DMS53 treated with DMSO at 0.1 percent for 48 hours (cell line): ENCODE measurements around the gene NSDHL.

Source experiments
- DNase-seq: peaks from one replicate; lab custom pipeline; 2025; ENCODE audit not compliant: unreplicated experiment; lab: John Stamatoyannopoulos, UW

NSDHL gene

DNA sequence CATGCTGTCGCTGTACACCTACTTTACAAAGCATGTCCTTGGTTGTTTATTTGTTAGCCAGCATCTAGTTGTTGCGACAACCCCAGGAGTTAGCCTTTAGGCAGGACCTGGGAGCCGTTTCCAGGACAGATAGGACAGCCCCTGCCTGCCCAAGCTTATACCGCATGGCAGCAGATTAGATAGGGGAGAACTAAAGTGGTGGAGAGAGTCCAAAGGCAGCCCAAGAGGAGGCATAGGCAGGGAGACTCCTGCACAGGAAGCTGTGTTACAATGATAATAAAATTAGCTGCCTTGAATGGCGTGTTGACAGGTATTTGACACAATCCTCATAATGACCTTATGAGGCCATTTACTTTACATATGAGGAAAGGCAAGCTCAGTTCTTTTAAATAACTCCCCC is 13.0 kb downstream of the NSDHL start:
- no peak for DNase-seq

DNA sequence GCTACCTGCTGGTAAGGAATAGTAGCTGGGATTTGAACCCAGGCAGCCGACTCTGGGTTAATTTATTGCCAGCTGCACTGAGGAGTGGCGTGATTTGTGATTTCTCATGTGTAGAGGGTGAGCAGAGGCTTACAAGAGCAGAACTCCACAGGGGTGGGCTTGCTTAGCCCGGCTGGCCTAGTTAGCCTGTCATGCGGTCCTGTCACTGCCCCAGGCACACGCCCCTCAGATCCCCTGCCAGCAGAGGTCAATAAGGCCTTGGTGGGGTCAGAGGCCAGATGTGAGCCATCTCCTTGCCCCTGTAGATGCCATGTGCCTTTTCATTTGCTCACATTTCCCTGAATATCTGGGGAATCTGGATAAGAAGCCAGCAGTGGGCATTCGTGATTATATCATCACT is 13.4 kb downstream of the NSDHL start:
- DNase-seq: no peak

DNA sequence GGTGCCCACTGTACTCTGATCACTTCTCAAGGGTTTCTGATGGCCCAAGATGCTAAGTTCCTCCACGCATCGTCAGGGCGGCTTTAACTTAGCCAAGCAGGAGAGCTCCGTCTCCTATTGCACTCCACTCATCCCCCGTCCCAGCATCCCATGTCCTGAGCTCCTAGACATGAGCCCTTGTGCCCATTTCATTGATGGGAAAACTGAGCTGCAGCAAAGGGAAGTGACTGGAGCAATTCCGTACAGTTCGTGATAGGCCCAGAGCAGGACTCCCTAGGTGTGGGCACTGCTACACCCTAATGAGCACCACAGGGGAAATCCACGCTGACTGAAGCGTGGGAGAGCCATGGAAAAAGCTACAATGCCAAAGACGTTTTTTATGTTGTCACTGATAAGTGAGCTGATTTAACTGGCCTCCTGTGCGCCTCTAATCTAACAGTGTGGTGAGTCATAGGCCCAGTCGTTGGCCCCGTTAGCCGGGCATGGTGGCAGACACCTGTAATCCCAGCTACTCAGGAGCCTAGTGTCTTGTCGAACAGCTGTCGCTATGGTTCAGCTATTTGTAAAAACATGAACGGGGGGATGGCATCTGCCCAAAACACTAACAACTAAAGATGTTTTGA is 14.9 kb downstream of the NSDHL start:
- no peak for DNase-seq

DNA sequence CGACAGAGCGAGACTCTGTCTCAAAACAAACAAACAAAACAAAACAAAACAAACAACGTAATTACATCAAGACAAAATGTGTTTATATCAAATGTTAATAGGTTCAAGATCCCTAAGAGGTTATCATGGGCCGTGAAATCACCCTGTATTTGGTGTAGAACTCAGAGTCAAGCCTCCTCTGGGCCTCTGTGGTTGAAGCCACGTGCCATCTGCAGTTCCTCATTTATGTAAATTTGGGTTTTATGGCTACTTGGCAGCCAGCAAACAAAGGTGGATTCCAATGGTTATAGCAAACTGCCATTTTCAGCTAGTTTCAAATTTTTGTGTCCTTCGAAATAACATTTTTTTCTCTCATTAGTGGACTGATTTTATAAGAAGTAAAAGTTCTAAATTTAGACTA is 16.4 kb downstream of the NSDHL start:
- DNase-seq: no peak

DNA sequence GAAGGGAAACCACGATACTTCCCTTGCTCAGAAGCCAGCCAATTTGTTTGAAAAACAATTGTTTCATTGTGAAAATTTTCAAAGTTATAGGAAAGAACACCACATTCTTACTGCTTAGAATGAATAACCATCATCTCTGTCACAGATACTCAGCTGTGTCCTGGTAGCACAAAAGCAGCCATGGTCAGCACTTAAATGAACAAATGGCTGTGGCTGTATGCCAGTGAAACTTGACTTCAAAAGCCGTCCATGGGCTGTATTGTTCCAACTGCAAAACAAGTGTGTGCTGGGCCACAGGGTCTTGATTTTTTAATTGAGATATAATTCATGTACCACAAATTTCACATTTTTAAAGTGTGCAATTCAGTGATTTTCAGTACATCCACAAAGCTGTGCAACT is 19.6 kb downstream of the NSDHL start:
- DNase-seq: no peak

DNA sequence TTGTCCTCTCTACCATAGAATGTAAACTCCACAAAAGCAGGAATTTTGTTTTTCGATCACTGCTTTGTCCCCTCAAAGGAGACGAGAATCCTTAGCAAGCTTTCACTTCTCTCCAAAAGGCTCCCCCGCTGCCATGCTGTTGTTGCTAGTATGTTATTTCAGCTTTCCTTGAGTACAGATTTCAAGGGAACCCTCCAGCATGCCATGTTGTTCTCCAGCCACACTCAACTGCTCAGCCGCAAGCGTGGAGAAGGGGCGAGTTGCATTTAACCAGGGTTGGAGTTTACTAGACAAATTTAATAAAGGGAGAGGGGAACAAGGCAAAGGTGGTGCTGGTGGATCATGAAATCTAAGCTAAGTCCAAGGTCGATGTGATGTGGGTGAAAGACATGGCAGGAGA is 23.1 kb downstream of the NSDHL start:
- no peak for DNase-seq

DNA sequence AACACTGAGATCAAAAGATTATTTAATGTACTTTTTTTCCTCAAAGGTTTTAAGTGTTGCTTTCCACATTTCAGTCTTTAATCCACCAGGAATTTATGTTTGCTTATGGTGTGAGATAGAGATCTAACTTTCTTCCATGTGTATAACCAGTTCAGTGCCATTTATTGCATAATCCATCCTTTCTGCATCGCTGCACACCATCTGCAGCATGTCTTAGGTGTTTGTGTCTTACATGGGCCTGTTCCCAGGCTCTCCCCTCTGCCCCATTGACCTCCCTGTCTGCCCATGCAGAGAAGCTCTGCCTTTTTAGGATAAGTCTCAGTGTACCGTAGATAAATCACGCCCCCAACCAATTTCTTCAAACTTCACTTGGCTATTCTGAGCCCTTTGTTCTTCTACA is 30.3 kb downstream of the NSDHL start:
- peak; percentile 13 for DNase-seq

DNA sequence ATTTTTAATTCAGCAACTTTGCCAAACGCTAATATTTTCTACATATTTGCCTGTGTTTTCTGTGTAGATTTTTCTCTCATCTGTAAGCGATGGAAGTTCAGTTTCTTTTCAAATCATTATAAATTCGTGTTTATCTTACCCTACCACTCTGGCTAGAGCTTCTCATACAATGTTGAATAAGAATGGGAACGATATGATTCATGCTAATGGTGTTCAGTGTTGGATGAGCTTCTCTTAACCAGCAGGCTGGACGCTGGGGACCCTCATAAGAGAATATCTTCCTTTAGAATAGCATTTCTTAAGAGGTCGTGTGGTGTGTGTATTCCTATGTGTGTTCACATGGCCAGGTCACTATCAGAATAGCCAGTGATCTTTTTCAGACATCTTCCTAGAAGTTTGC is 31.0 kb downstream of the NSDHL start:
- DNase-seq: no peak

DNA sequence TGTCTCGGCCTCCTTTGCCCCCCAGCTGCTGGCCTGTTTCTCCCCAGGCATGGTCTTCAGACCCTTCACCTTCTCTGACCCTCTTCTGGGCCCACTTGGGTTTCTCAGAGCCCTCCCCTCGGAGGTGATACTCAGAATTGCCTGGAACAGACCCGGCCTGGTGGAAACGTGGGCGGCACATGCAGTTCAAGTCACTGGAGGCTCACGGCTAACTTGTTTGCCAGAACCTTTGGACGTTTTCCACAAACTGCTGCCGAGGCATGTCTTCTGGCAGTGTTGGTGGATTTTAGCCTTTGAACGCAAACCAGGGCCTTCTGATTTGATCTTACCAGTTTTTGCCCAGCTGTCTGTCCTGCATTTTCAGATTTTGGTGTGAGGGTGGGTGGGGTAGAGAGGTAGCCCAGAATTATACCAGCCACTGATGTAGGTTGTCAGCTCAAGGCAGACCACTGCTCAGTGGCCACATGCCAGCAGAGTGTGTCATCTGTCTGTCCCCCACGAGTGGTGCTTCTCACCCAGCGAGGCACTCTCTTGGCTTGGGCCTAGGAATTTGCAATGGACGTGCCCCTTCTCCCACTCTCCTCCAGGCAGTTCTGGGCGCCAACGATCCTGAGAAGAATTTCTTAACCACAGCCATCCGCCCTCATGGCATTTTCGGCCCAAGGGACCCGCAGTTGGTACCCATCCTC is 34.5 kb downstream of the NSDHL start:
- no peak for DNase-seq

DNA sequence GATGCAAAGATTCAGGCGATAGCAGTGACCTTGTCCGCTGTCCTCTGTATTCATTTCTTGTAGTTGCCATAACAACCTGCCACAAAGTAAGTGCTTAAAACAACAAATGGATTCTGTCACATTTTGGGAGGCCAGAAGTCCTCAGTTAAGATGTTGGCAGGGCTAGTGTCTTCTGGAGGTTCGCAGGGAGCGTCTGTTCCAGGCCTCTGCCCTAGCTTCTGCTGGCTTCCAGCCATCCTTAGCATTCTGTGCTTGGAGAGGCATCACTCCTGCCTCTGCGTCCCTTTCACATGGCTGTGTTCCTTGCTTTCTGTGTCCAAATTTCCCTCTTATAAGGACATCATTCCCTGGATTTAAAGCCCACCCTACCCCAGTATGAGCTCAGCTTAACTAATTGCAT is 35.5 kb downstream of the NSDHL start:
- DNase-seq: no peak

DNA sequence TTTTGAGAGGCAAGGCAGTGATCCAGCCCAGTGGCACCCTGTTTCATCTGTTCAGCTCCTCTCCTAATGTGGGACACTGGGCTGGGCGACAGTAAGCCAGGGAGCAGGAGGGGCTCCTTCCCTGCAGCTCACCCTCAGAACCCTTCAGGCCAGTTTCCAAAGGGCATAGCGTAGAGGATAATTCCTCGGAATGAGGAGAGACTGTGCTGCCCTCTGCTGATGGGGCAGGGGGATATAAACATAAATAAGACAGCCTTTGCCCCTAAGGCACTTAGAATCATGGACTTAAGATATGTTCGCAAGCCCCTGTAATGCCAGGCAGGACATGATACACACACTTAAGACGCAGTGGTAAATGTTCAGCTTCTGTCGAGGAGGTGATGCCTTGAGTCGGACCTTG is 39.1 kb downstream of the NSDHL start:
- DNase-seq: no peak

DNA sequence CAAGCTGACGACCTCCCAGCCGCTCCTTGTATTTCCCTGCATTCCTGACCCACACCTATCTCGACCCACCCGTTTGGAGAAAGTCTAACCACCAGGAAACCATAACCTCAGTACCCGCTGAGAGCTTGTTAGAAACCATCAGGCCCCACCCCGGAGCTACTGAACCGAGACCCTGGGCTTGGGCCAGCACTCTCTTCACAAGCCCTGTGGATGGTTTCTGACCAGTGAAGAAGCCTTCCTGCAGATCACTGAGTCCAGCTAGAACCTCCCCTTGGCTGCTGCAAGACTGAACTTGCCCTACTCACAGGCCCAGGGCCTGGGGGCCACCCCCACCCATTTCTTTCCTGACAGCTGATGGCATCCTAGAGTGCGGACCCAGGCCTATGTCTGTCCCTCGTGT is 40.4 kb downstream of the NSDHL start:
- no peak for DNase-seq

DNA sequence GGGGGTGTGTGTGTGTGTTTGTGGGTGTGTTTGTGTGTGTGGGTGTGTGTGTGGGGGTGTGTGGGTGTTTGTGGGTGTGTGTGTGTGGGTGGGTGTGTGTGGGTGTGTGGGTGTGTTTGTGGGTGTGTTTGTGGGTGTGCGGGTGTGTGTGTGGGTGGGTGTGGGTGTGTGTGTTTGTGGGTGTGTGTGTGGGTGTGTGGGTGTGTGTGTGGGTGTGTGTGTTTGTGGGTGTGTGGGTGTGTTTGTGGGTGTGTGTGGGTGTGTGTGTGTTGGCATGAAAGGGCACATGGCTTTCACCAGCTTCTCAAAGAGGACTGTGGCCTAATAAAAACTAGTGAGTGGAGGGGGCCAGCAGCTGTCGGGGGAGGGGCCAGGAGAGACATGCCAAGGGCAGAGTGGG is 41.7 kb downstream of the NSDHL start:
- DNase-seq: no peak

DNA sequence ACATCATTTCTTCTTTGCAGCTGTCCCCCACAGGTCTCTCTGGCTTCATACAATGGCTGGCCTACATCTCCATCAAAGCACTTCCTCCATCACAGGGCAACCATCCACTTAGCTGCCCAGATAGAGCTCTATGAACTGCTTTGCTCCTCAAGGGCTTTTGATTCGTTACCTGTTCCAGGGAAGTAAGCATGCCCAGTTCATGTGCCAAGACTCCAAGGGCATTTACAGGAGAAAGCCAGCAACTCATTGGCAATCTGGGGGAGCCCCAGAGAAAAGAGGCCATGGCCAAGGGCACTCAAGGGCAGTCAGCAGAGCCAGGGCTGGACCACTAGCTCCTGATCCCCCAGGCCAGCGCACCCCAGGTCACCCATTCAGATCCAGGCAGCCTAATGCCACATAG is 42.5 kb downstream of the NSDHL start:
- no peak for DNase-seq

DNA sequence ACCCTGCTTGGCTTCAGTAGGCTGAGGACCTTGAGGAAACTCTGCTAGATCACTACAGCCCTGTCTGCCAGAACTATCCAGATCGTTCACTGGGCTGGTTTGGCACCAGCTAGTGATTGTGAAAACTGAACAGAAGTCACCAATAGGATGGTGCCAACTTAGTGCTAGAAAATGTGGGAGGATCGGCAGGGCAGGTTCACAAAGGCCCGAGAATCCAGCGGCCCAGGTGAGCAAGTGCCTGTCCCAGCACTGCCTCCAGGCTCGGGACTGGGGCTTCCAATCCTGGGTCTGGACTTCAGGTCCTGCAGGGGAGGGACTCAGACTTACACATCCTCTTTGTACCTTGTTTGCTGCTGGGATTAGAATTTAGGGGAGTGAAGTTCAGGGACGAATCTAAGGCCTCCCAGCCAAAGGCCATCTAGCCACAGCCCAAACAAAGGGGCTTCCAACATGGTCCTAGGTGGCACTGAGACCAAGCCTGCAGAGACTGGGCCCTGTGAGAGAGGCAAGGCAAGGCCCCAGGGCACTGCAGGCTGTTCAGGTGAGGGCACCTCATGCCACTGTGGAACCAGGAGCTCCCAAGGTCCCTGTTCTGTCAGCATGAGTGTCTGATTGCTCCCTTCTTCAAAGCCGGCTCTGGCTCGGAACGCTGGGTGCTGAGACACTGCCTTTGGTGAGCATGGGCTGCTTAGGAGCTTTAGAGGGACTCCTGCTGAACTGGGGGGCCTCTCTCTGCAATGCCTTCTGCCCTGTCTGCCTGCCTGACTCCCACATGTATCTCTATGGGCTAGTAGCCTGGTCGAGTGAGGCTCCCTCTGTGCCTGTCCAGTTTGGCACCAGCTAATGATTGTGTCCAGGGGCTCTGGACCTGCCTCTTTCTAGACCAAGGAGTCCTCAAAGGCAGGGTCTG is 46.3 kb downstream of the NSDHL start:
- no peak for DNase-seq

DNA sequence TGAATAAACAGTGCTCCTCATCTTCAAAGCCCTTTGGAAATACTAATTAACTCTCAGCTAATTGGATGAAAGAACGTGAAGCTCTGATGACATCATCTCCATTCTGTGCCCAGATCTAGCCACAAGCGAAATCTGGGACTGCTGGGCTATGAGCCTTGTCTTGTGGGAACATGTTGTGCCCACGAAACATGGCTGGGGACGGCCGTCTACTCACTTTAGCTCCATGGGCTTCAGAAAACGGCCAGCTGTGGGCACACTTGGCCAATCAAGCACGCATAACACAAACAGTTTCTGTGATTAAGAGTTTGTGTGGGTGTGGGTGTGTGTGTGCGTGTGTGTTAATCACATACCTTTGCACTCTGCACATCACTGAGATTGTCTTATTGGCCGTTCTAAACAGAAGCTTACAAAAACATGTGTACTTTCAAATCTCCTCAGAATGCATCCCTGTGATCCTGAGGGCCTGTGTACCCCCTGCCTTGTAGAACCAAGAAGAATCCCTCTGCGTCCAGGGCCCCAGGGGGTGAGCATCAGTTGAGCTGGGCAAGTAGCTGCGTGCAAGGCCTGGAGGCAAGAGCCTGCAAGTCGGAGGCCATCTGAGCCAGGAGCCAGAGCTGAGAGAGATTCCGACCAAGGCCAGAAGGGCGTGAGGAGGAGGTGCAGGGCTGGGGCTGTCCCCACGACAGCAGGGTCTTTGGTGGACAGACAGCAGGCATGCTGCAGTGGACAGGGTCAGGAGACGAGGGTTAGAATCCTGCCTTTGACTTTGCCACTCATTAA is 48.3 kb downstream of the NSDHL start:
- no peak for DNase-seq

DNA sequence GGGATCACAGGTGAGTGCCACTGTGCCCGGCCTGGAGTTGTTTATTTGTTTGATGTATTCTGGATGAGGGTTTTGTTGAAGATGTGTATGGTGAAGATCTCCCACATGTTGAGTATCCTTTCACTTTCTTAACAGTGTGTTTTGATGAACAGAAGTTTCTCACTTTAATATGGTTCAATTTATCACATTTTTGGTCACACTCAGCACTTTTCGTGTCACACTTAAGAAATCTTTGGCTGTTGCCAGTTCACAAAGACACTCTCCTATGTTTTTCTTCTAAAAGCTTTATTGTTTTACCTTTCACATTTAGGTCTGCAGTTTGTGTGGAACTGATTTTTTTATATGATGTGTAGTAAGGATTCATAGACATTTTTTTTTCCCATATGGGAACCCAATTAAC is 50.4 kb downstream of the NSDHL start:
- DNase-seq: no peak

DNA sequence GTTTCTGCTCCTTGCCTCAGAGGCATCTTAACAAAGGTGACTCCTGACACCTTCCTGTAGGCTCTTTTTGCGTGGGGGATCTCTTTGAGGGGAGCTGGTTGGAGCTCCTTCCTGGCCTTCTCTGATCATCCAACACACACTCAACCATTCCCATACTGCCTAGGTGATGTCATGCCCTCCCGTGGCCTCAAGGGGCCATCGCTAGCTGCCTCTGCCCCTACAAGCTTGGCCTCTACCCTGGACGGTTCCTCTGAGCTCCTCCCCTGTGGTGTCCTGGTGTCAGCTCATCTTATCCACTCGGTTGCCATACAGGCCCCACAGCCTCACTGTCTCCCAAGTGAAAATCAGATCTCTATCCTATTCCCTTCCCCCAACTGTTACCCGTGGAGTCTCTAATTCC is 53.3 kb downstream of the NSDHL start:
- no peak for DNase-seq

DNA sequence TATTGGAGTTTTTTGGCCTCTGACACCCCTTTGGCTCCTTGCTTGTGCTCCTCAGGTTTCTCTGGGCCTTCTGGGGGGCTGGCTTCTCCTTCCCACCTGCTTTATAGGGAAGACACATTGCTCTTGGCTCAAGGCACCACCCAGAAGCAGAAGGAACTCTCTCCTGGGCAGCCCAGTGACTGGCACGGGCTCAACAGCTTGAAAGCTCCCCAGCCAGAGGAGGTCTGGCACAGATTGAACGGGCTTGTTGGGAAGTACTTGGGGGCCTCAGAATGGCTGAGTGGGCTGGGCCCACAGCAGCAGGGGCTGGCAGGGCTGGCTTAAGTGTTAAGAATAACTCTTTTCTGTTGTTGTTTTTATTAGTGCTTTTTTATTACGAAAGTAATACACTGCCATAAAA is 55.9 kb downstream of the NSDHL start:
- no peak for DNase-seq

DNA sequence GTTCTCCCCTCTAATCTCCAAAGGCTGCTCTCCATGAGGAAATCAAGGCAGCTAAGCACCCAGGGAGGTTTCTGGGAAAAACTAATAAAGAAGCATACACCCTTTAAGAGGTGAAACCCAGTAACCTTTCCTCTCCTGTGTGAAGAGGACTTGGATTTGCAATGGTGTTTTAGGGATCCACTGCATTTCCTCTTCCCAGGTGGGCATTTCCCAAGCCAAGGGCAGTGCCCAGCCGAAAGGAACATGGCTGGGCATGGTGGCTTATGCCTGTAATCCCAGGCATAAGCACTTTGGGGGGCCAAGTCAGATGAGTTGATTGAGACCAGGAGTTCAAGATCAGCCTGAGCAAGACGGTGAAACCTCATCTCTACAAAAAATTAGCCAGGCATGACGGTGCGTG is 61.6 kb downstream of the NSDHL start:
- DNase-seq: no peak
